GM18505 (cell line): ENCODE results near the gene MFNG.

Experiments
- ATAC-seq: cut with Tn5 transposase; IDR thresholded peaks from one replicate; pipeline ENCODE4 v1.9.1; 2021; ENCODE audit not compliant: unreplicated experiment
- POLR2A ChIP-seq: IDR thresholded peaks from 4 replicates; pipeline ENCODE4 v1.6.1; 2011; ENCODE audit warnings: borderline replicate concordance; ENCODE audit not compliant: insufficient read depth, insufficient read length; ENCODE audit errors: extremely low read depth

The MFNG gene

DNA sequence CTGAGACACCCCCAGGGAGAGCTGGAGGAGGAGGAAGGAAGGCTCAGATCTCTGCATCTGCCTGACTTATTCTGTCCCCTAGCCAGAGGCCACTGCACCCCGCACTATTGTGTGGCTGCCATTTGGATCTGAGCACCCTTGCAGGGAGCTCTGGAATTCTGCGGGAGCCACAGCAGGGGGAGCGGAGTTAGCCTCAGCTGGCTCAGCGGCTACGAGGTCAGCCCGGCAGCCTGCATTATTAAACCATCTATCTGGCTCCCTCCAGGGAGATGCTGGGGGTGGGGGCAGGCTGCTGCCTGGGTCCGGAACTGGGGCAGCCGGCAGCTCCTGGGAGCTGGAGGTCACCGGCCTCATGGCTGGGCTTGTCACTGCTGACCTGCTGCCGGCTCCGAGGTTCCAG, 52.4 kb downstream of the MFNG start:
- TF ChIP-seq POLR2A, result no peak
- ATAC-seq, result no peak

DNA sequence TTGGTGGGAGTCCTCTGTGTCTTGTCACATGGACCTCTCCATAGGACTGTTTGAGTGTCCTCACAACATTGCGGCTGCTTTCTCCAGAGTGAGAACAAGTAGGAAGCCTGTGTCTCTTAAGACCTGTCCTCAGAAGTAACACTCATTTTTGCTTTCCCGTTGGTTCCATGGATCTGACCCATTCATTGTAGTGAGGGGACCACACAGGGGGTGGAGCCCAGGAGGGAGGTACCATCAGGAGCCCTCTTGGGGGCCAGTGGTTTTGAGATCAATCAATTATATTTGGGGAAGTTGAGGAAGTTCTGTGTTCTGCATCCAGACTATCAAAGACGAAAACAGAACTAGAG, 53.5 kb downstream of the MFNG start:
- no peak for TF ChIP-seq POLR2A
- ATAC-seq, result no peak

DNA sequence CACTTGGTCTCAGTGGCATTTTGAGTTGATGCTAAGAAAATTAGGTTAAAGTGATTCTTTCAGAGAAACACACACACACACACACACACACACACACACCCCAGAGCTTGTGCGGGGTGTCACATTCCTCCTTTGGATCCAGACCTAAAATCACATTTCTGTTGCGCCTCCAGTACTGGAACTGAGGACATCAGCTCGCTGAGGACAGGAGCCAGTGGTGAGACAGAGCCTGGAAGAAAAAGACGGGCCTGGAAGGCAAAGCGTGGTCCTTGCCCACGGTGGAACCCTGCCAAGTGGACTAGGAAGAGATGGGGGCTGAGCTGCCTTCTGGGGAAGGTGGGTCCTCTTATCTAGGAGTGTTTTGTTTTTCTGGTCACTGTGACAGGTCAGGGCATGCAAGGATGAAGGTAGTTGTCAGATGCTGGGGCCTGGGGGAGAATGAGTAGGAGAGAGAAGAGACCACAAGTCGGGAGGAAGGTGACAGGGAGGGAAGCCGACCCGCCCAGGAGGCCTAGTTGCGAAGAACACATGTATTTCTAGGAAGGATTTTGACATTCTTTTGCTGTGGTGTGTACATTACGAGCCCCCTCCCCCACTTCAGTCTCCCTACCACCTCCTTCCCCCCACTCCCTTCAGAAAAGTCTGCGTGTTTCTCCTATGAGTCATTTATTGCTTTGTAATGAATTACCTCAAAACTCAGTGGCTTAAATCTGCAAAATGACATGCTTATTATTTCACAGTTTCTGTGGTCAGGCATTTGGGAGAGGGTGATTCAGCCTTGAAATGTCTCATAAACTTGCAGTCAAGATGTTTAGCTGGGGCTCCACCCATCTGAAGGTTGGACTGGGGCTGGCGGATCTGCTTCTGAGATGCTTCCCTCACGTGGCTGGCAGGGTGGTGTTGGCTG, 54.1 kb downstream of the MFNG start:
- no peak for ATAC-seq

DNA sequence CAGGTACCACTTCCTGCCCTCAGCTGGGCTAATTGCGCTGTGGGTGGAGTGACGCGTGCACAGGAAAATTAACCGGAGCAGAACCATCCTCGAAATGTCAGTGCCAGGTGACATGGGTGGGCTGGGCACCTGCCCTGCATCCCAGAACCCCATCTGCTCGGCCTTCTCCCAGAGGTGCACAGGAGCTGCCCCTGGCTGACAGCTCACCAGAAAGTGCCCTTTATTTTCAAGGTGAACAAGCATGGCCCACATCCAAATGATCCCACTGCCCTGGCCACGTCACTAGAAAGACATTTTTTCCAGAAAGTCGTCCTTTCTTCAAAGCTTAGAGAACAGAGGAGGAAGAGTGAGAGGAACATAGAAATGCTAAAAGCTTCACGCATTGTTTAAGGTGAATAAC, 54.8 kb downstream of the MFNG start:
- ATAC-seq, result no peak
- TF ChIP-seq POLR2A, result no peak

More for the DNA sequence above, 54.1 kb downstream of the MFNG start:
- TF ChIP-seq POLR2A, result no peak

DNA sequence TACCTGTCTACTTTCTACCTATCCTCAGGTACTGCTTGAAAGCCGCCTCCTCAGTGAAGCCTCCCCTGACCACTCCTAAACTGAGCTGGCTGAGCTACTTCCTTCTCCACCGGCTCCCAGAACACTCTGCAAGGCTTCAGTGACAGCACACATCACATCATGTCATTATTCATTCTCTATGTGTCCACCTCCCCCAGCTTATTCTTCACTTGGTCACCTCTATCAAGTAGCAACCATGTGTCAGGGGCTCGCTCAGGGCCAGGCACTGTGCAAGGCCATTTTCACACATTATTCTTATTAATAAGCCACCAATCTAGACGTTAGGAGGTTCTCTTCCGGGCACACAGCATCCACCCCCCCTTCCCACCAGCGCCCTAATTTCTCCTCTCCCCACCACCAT, 55.2 kb downstream of the MFNG start:
- no peak for ATAC-seq

DNA sequence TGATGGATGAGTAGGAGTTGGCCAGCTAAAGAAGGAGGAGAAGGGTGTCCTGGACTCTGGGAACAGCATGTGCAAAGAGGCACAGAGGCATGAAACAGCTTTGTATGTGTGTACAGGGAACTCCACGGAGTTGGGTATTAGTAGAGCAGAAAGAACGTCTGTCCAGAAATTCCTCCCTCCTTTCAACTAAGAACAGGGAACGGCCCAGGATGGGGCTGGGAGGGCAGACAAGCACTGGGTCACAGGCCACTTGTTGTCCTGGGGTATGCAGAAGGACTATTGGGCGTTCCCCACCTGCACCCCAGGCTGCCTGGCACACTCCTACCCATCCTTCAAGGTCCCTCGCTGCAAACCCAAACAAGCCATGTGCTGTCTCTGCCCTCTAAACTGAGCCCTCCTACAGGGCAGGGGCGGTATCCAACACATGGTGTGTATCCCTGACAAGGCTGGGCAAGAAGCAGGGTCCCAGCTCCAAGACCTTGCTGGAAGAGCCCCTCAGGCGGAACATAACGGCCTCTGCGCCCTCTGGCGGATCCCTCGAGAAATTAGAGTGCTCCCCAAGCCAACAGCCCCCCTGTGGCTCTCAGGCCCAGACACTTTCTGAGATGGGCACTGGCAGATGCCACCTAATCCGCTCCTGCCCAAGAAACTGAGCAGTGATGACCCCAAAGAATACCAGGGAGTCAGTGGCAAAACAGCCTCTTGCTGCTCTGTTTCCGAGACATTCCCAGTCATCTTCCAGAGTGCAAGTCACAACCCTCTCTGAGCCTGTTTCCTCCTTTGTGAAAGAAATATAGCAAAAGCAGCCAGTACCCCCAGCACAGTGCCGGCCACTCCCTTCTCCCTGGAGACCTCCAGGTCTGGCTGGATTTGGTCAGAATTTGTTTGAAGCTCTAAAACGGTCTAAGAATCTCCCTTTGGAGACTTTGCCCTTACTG, 57.3 kb downstream of the MFNG start:
- no peak for TF ChIP-seq POLR2A
- no peak for ATAC-seq

More for the DNA sequence above, 55.2 kb downstream of the MFNG start:
- no peak for TF ChIP-seq POLR2A

DNA sequence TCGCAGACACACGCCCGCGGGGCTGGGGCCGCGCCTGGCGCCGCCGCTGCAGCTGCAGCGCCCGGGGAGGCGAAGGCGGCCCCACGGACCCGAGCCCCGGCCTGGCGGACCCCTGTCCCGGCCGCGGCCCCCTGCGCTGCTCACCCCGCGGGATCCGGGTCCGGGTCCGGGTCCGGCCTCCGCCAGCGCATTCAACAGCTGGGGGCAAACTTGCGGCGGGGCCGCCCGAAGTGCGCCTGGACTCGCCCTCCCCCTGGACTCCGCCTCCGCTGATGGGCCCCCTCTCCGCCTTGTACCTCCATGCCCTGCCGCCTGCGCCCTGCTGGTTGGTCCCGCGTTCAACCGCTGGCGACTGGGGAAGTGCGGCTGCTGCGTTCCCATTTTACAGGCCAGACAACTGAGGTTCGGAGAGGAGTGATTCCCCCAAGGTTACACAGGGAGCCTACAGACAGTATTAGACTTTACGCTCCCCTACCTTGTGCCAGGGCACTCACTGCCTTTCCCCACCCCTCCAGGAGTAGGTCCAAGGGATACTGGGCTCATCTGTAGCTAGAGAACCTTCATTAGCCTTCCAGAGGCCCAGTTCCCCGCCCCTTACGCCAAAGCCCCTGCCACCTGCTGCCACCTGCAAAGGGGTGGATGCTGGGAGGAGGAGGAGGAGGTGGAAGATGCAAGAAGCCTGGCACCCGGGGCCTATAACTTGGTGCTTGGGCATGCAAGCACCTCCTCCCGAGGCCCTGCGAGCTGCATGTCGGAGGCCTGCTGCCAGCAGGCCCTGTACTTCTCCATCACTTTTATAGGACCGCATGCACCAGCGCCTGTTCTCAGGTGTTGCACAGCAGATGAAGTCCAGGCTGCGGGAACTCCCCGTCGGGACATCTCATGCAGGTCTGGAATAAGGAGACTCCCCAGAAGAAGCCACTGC, 58.2 kb downstream of the MFNG start:
- no peak for ATAC-seq
- TF ChIP-seq POLR2A, result no peak

DNA sequence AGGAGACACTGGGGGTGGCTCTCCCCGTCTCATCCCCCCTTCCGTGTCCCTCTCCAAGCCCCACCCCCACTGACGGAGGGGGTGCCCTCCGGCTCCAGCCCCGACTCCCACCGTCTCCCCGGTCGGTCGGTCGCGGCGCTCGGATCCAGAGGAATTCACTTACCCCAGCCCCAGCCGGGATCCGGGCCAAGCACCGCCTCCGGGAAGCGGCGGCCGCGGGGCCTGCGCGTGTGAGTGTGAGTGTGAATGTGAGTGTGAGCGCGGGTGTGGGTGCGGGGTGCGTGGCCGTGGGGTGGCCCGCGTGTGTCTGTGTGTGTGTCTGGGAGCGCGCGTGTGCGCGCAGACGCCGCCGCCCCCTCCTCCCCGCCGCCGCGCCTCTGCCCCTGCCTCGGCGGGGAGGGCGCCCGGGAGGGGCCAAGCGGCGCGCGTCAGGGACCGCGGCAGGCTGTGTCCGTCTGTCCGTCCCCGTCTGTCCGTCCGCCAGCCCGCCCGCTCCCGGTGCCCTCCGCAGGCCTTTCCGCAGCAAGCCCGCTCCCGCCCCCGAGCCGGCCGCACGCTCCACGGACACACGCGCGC, 59.0 kb downstream of the MFNG start, which contains the start of gene ELFN2:
TSS of gene ELFN2 (minus strand) at position 345 of the 576 bp plus-strand sequence. CDS start 51,945 bp downstream, outside the sequence.
- ATAC-seq, result no peak
- TF ChIP-seq POLR2A, result no peak

DNA sequence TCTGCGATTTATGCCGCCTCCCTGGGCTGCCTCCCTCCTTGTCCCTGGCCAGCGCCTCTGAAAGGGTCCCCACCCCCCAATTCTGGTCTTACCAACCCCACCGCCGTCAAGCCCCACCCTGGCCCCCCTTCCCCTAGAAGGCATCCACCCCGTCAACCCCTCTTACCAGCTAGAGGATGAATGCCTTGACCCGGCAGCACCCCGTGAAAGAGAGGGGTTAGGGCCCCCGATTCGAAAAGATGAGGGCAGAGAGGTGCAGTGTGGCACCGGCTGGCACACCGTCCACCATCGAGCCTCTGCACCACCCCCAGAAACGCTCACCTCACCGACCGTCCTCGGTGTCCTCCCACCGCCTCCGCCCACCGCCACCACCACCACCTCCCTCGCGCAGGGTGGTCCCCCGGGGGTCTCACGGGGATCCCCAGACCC, 59.5 kb downstream of the MFNG start:
- ATAC-seq, result no peak
- TF ChIP-seq POLR2A, result no peak

DNA sequence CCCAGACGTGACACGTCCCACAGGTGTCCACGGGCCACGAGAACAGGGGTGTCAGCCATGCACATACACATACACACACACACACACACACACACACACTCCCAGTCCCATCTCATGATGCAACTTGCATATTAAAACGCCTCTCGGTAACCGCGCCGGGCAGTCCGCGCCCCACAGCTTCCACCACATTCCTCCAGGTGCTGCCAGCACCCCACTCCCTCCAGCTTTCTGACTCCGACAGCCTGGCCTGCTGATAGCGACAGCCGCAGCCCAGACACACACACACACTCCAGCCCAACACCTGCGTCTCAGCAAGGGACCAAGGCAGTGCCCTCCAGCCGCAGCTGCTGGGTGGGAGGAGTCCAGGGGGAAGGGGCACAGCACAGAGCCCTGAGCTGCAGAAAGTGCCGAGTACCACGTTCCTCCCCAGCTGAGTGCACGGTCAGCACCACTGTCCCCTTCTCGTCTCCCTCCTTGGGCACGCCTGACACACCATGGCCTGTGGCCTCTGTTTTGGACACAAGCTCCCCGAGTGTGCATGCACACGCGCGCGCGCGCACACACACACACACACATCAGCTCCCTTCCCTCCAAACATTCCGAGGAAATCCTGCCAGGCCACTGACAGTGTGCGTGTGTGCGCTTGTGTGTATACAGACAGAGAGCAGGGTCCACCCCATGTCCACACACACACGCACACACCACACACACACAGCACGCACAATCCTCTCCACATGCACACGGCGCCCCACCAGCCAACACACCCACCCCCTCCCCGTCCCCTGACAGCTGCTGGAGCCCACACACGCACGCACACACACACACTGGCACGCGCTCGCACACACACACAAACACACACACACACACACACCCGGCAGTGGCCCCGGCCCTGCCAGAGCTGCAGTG, 60.1 kb downstream of the MFNG start:
- no peak for ATAC-seq
- TF ChIP-seq POLR2A, result no peak

DNA sequence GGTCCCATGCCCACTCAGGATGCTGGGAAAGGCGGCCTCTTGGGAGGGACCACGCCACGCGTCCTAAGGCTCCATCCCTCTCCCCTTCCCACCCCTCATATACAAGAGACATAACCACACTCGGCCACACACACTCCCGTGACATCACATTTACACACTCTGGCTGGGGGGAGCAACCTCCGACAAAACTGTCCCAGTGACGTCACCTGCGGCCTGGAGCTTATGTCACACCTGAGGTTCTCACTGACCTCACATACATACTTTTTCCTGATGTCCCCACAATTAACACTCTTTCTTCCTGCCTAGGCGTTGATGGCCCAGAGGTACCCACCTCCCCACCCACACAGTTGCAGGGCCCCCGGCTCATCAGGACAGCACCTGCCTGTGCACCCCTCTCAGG, 60.8 kb downstream of the MFNG start:
- no peak for TF ChIP-seq POLR2A
- no peak for ATAC-seq

DNA sequence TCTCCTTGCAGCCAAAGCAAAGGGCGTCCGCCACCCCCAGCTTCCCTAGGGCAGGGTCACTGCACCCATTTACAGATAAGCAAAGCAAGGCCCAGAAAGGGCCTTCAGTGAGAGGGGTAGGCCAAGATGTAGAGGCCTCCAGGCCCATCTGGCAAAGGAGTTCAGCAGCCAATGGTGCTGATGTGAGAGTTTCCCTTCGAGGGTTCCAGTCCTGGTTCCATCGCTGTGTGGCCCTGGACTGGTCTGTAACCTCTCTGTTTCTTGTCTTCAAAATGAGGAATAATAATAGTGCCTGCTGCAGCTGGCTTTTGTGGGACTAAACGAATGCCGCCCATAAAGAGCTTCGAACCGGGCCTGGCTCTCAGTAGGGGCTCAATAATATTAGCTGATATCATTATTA, 62.9 kb downstream of the MFNG start:
- ATAC-seq, result no peak
- TF ChIP-seq POLR2A, result no peak

DNA sequence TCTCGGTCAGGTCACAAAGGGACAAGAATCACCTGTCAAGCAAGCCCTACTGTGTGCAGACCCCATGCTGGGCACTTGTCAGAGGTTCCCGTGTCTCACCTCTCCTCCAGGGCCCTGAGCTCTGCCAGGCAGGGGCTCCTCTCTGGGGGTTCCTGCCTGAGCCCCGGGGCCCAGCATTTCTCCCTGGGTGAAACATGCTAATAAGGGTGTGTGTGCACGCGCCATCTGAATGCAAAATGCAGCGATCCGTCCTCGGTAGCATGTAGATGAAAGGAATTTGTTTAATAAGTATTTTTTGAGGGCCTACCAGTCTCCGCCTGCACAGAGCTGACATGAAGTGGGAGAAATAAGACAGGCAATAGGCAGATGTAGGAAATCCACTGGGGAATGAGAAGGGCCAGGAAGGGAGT, 64.7 kb downstream of the MFNG start:
- no peak for TF ChIP-seq POLR2A
- no peak for ATAC-seq
